Tibial nerve (tissue), 4 donors: ENCODE results near the gene HMGXB4.

ENCODE experiments used
- CTCF ChIP-seq, 5 experiments: fragments of 200-600 bp in 3 of 5; fragments of 450-650 bp in 2 of 5; sonication (generic) in 3 of 5; IDR thresholded peaks; one replicate each; pipeline ENCODE4 v1.5.1; 2016 to 2019; ENCODE audit warnings: antibody characterized with exemption in 5 of 5, mild to moderate bottlenecking in 3 of 5, moderate library complexity in 2 of 5
- EP300 ChIP-seq, 2 donors: sonication (generic); formaldehyde crosslinking; IDR thresholded peaks; one replicate each; pipeline ENCODE4 v1.6.1; 2017; ENCODE audit warnings: antibody characterized with exemption in 2 of 2, mild to moderate bottlenecking in 1 of 2
- POLR2A ChIP-seq, 2 donors: fragments of 450-650 bp; IDR thresholded peaks; one replicate each; pipeline ENCODE4 v1.6.1; 2017; ENCODE audit warnings: antibody characterized with exemption in 2 of 2, mild to moderate bottlenecking in 2 of 2, moderate library complexity in 2 of 2

GRCh38 chr22:35328472-35328885 lies 71.2 kb downstream of the HMGXB4 start:
- TF ChIP-seq CTCF (IDR thresholded peaks at IDR 0.05) = no peak
- no peak for TF ChIP-seq POLR2A (IDR thresholded peaks at IDR 0.05)
- no peak for TF ChIP-seq EP300 (IDR thresholded peaks at IDR 0.05)
